ENCODE results near the gene DDX10. TPM values are rescaled to one million over a fixed set of nuclear protein-coding genes. Genes with fewer than 3 reads are reported as not detected.

The DDX10 gene
- total RNA-seq, 1 experiment from 2014 or later: 72.2 TPM

DNA sequence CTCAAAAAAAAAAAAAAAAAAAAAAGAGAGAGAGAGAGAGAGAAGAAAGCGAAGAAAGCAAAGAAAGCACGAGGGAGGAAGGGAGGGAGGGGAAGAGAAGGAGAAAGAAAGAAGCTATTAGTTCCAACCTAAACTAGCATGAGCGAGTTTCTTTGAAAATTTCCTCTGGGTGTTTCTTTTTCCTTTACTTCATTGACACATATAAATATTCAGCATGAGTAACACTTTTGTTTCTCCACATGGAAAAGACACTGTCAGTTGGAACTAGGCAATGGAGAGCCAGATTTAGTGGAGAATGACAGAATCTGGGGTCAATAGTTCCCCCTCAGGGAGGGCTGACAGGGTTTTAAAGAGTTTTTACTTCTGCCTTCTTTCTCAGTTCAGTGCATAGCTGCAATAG, 257.4 kb downstream of the DDX10 start:
- Histone ChIP-seq H3K4me1 (ENCODE audit: insufficient read depth, low read length, poor library complexity, severe bottlenecking) (peaks cover 15% of the 10 kb centered on the region), H3K27me3 (replicated peaks; ENCODE audit: insufficient read depth, low read depth, low read length, poor library complexity) (no peaks in the 10 kb centered on the region), H3K27ac (ENCODE audit: low read depth, low read length, poor library complexity, severe bottlenecking) (no peak overlapping the region), H3K36me3 (ENCODE audit: insufficient read depth, low read length, poor library complexity, severe bottlenecking) (no peaks in the 10 kb centered on the region), H3K4me3 (ENCODE audit: low read depth, low read length, poor library complexity, severe bottlenecking) (no peak overlapping the region), H3K9me3 (ENCODE audit: low read depth, low read length, poor library complexity, severe bottlenecking) (no peaks in the 10 kb centered on the region)
- BruUV-seq (replicated peaks): no TSS peak
- POLR2A ChIA-PET (ENCODE audit: low non-redundant PET): no interaction called here
- intact Hi-C loops (cut with micrococcal nuclease; ENCODE audit: unreplicated experiment): no loop called here
- no peak for TF ChIP-seq EZH2 (IDR thresholded peaks at IDR 0.05; ENCODE audit: borderline replicate concordance, low read depth, low read length, poor library complexity, severe bottlenecking)
- TF ChIP-seq, protein P1, sequence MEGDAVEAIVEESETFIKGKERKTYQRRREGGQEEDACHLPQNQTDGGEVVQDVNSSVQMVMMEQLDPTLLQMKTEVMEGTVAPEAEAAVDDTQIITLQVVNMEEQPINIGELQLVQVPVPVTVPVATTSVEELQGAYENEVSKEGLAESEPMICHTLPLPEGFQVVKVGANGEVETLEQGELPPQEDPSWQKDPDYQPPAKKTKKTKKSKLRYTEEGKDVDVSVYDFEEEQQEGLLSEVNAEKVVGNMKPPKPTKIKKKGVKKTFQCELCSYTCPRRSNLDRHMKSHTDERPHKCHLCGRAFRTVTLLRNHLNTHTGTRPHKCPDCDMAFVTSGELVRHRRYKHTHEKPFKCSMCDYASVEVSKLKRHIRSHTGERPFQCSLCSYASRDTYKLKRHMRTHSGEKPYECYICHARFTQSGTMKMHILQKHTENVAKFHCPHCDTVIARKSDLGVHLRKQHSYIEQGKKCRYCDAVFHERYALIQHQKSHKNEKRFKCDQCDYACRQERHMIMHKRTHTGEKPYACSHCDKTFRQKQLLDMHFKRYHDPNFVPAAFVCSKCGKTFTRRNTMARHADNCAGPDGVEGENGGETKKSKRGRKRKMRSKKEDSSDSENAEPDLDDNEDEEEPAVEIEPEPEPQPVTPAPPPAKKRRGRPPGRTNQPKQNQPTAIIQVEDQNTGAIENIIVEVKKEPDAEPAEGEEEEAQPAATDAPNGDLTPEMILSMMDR (conservative IDR thresholded peaks at IDR 0.05; ENCODE audit: low read depth, low read length): no peak
- DNase-seq (ENCODE audit: low spot score): no peak
- CTCF ChIA-PET: no interaction called here

DNA sequence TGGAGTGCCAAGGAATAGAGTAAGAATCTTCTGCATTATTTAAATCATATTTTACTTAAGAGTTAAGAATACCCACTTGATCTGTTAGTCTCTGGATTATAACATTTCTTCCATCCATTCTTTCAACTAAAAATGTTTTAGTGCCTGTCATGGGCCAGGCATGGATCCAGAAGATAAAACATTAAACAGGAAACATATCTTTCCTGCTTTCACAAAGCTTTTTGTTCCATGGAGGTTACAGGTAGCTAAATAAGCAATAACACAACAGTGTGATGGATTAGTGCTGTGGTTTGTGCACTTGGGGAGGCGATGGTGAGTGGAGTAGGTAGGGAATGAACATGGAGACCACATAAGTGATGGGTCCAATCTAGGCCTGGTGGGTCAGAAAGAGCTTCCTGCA, 258.5 kb downstream of the DDX10 start:
- no TSS peak for BruUV-seq (replicated peaks)
- Histone ChIP-seq H3K9me3 (ENCODE audit: low read depth, low read length, poor library complexity, severe bottlenecking) (no peaks in the 10 kb centered on the region), H3K4me3 (ENCODE audit: low read depth, low read length, poor library complexity, severe bottlenecking) (no peak overlapping the region), H3K27me3 (replicated peaks; ENCODE audit: insufficient read depth, low read depth, low read length, poor library complexity) (no peaks in the 10 kb centered on the region), H3K36me3 (ENCODE audit: insufficient read depth, low read length, poor library complexity, severe bottlenecking) (no peaks in the 10 kb centered on the region), H3K4me1 (ENCODE audit: insufficient read depth, low read length, poor library complexity, severe bottlenecking) (peaks cover 21% of the 10 kb centered on the region), H3K27ac (ENCODE audit: low read depth, low read length, poor library complexity, severe bottlenecking) (no peak overlapping the region)
- intact Hi-C loops (cut with micrococcal nuclease; ENCODE audit: unreplicated experiment): no loop called here
- ChIA-PET CTCF (no interaction called here), POLR2A (ENCODE audit: low non-redundant PET) (no interaction called here)
- DNase-seq (ENCODE audit: low spot score): no peak
- no peak for TF ChIP-seq EZH2 (IDR thresholded peaks at IDR 0.05; ENCODE audit: borderline replicate concordance, low read depth, low read length, poor library complexity, severe bottlenecking)
- TF ChIP-seq, protein P1 (conservative IDR thresholded peaks at IDR 0.05; ENCODE audit: low read depth, low read length): no peak

DNA sequence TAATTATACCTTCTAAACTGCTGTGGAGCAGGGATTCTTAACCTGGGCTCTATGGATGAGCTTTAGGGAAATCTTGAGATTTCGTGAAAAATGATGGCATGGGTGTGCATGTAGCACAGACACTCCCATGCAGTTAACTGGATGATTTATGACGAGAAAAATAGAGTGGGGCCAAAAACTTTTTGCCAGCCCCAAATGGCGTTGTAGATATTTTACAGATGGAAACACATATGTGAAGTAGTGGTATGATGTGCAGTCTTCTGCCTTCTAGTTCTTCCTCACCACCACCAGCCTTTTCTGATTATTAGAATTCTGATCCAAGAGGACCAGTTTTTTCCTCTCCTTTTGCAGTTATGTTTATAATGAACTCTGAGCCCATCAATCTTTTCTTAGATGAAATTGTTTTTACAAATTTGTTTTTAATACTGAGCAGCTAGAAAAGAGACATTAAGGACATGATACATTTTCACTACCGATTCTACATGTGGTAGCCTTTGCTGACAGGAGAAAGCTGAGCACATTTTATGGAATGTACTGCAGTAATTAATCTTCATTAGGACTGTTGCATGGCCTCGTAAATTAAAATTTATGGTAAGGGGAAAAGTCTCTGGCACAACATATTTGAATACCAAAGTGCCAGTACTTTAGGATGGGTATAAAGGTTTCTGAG, 261.4 kb downstream of the DDX10 start:
- CTCF ChIA-PET: no interaction called here
- DNase-seq (ENCODE audit: low spot score): no peak
- POLR2A ChIA-PET (ENCODE audit: low non-redundant PET): no interaction called here
- Histone ChIP-seq H3K9me3 (ENCODE audit: low read depth, low read length, poor library complexity, severe bottlenecking) (no peaks in the 10 kb centered on the region), H3K4me3 (ENCODE audit: low read depth, low read length, poor library complexity, severe bottlenecking) (no peak overlapping the region), H3K4me1 (ENCODE audit: insufficient read depth, low read length, poor library complexity, severe bottlenecking) (peaks cover 22% of the 10 kb centered on the region), H3K27ac (ENCODE audit: low read depth, low read length, poor library complexity, severe bottlenecking) (no peak overlapping the region), H3K27me3 (replicated peaks; ENCODE audit: insufficient read depth, low read depth, low read length, poor library complexity) (no peaks in the 10 kb centered on the region), H3K36me3 (ENCODE audit: insufficient read depth, low read length, poor library complexity, severe bottlenecking) (no peaks in the 10 kb centered on the region)
- no TSS peak for BruUV-seq (replicated peaks)
- intact Hi-C loops (cut with micrococcal nuclease; ENCODE audit: unreplicated experiment): no loop called here
- TF ChIP-seq, protein P1 (conservative IDR thresholded peaks at IDR 0.05; ENCODE audit: low read depth, low read length): no peak
- TF ChIP-seq EZH2 (IDR thresholded peaks at IDR 0.05; ENCODE audit: borderline replicate concordance, low read depth, low read length, poor library complexity, severe bottlenecking): no peak

Data from A673 (cell line).